Measurements from ENCODE around the gene FNDC5.

Gene FNDC5

DNA sequence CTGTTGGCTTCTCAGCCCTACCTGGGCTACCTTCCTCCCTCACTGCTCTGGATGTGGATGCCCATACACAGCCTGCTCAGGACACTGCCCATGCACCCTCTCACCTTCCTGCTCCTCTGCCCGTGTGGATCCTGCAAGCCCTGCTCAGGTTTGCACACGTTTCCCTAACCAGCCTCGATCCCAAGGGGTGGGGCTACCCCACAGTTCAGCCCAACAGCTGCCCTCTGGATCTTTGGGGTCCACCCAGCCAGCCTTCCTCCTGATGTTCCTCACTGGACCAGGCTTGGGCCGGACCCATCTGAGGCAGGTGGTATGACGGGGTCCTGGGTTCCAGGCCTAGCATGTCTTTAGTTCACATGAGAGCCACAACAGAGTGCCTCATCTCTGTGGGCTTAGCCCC lies 25.7 kb upstream of the FNDC5 start:
- DNase-seq (ENCODE audit: low read depth) = no peak
- H3K4me3 ChIP-seq (ENCODE audit: low read length) = no peak overlapping the region
- TF ChIP-seq, protein P1, sequence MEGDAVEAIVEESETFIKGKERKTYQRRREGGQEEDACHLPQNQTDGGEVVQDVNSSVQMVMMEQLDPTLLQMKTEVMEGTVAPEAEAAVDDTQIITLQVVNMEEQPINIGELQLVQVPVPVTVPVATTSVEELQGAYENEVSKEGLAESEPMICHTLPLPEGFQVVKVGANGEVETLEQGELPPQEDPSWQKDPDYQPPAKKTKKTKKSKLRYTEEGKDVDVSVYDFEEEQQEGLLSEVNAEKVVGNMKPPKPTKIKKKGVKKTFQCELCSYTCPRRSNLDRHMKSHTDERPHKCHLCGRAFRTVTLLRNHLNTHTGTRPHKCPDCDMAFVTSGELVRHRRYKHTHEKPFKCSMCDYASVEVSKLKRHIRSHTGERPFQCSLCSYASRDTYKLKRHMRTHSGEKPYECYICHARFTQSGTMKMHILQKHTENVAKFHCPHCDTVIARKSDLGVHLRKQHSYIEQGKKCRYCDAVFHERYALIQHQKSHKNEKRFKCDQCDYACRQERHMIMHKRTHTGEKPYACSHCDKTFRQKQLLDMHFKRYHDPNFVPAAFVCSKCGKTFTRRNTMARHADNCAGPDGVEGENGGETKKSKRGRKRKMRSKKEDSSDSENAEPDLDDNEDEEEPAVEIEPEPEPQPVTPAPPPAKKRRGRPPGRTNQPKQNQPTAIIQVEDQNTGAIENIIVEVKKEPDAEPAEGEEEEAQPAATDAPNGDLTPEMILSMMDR (conservative IDR thresholded peaks at IDR 0.05; ENCODE audit: low read depth, low read length) = no peak

DNA sequence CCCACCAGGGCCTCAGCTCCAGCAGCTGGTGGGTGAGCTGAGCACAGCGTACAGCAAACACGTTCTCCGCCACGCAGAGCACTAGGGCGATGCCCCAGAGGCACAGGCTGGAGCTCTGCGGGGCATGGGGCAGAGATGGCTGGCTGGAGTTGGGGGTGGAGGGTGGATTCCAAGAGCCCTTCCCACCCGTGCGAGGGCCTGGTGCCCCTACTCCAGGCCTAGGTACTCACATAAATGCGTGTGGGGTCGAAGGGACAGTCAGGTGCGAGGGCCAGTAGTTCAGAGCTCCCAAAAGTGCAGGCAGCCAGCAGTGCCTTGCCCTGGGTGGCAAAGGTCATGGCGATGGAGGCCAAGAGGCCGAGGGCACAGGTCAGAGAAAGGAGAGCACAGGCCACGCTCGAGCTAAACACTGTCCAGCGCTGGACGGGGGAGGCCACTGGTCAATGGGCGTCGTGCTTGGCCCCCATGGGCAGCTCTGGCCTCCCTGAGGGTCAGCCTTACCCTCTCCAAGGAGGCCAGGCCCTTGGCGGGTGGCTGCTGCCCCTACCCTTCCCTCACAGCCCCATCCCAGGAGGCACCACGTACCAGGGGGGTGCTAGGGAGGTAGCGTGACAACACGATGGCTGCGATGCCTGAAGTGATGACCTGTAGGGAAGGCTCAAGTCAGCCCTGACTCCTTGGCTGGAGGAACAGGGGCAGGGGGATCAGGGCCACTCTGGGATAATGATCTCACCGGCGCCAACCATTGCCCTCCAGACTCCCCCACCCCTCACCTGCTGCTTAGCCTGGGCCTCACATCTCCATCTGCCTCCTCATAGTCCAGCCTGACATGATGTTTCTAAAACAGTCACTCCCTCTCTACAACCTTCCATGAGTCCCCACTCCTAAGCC lies 24.9 kb upstream of the FNDC5 start:
- no peak overlapping the region for H3K4me3 ChIP-seq (ENCODE audit: low read length)
- TF ChIP-seq, protein P1 (conservative IDR thresholded peaks at IDR 0.05; ENCODE audit: low read depth, low read length) = no peak
- no peak for DNase-seq (ENCODE audit: low read depth)

DNA sequence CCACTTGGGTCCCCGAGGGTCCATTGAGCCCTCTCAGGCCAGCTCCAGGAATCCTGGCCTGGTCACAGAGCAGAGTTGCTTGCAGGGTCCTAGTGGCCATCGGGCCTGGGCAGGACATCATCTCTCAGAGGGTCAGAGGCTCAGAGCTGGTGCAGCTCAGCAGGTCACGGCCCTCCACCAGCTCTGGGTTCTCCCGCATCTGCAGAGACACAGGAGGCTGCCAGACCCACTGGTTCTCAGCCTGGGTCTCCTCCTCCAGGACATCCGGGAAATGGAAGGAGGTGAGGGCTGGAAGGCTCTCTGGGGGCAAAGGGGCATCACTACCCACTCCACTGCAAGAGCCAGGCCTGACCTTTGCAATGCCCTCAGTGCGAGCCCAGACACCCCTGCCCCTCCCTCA lies 24.0 kb upstream of the FNDC5 start:
- TF ChIP-seq, protein P1 (conservative IDR thresholded peaks at IDR 0.05; ENCODE audit: low read depth, low read length) = no peak
- no peak for DNase-seq (ENCODE audit: low read depth)
- H3K4me3 ChIP-seq (ENCODE audit: low read length) = no peak overlapping the region

DNA sequence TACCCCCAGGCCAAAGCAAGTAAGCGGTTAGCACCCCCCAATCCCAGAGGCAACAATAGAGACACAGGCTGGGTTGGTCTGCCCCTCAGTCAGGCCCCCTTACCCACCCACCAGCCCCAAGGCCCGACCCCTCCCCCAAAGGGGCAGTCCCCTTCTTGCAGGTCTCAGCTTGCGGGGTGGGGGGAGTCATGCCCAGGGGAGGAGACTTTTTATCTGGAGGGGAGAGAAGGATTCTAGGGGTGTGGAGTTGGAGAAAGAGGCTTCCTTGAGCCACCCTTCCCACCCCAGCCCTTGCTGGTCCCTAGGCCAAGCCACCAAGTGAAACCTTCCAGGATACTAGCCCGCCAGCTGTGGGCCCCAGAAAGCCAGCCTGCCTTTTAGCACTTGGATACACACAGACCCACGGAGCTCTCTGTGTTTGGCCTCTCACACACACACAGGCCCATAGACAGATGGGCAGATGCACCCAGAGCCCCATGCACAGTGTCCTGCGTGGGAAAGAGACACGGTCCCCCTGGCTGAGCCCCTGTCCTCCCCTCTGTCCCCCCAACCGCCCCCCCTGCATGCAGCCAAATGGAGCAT lies 23.4 kb upstream of the FNDC5 start:
- TF ChIP-seq, protein P1 (conservative IDR thresholded peaks at IDR 0.05; ENCODE audit: low read depth, low read length) = no peak
- no peak for DNase-seq (ENCODE audit: low read depth)
- H3K4me3 ChIP-seq (ENCODE audit: low read length) = no peak overlapping the region

DNA sequence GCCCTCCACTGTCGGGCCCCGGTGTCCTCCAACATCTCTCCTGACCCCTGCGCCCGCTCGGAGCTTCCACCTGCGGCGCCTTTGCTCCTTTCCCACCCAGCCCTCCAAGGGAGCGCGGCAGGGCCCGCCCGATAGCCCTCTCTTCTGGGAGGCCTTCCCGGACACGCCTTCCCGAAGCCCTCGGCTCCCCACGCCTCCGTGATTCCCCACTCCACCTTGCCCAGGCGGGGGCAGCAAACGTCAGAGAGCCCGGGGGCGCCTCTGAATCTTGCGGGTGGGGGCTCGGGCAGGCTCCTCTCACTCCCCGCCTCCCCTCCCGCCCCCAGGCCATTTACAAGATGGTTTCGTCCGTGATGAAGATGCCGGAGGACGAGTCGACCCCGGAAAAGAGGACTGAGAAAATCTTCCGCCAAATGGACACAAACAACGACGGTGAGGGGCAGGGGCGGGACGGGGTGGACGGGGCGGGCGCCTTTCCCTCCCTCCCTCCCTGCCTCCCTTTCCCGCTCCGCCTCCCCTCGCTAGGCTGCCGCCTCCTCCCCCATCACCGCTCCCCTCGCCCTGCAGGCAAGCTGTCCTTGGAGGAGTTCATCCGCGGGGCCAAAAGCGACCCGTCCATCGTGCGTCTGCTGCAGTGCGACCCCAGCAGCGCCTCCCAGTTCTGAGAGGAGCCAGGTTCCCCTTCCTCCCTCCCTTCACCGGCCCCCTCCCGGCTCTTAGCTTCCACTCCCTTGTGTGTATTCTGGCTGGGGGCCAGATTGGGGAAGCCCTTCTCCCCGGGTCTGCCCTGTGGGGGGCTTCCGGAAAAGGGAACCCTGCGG lies 22.7 kb upstream of the FNDC5 start:
- TF ChIP-seq, protein P1 (conservative IDR thresholded peaks at IDR 0.05; ENCODE audit: low read depth, low read length) = no peak
- DNase-seq (ENCODE audit: low read depth) = no peak
- peak overlapping the region; percentile 45 for H3K4me3 ChIP-seq (ENCODE audit: low read length)

DNA sequence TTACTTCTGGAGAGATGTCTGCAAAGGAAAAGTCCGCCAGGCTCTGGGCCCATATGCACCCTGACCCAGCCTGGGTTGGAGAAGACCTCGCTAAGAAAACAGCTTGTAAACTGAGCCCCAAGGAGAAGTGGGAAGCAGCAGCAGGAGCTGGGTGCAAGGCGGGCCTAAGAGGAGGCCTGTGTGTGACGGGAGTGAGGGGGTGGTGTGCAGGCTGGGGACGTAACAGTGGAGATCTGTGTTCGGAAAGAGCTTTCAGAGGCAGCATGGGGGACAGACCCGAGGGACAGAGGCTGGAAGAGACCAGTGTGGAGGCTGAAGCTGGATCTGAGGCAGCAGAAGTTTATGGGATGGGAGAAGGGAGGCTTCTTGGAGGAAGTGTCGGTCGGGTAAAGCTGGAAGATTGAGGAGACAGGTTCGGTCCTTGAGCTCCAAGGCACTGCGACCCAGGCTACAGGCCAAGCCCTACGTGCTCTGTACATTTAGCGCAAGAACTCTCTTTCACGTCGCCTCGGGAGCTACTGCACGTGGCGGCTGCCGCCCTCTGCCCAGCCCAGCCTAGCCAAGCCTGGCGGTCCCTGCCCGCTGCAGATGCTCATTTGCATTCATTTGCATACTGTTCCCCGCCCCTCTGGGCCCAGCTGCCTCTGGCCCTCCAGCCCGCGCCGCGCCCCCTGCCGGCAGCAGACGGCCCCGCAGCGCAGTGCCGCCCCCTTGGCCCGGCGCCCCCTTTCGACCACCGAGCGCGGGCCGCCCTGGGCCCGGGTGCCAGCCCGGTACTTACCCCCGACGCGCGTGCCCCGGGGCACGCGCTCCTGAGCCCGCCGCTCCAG lies 21.9 kb upstream of the FNDC5 start:
- no peak for DNase-seq (ENCODE audit: low read depth)
- H3K4me3 ChIP-seq (ENCODE audit: low read length) = peak overlapping the region; percentile 45
- TF ChIP-seq, protein P1 (conservative IDR thresholded peaks at IDR 0.05; ENCODE audit: low read depth, low read length) = peak; percentile 44

All from retinal pigment epithelial cell (primary cell).